ENCODE measurements around the gene PLA2G5. TPM values are rescaled to one million over a fixed set of nuclear protein-coding genes. Genes with fewer than 3 reads are reported as not detected.
A peak's percentile ranks its signal among the peaks of the same experiment; 100 is the strongest.

PLA2G5 gene
- total RNA-seq, 1 donor from 2014 or later: not detected

GRCh38 chr1:20086800-20087199 lies 16.8 kb downstream of the PLA2G5 start:
- no peak for TF ChIP-seq CTCF (conservative IDR thresholded peaks at IDR 0.05)
- no peak for DNase-seq (ENCODE audit: low read depth, low spot score)
- Mint-ChIP-seq H3K27ac (ENCODE audit: unreplicated experiment) (no peak overlapping the region), H3K4me1 (no peaks in the 10 kb centered on the region), H3K9me3 (peaks cover 3% of the 10 kb centered on the region), H3K4me3 (no peak overlapping the region), H3K27me3 (ENCODE audit: low read depth) (peaks cover 7% of the 10 kb centered on the region), H3K36me3 (ENCODE audit: low read depth) (no peaks in the 10 kb centered on the region)

- Mint-ChIP-seq H3K27me3 (ENCODE audit: low read depth) (peaks cover 13% of the 10 kb centered on the region), H3K4me1 (no peaks in the 10 kb centered on the region), H3K4me3 (no peak overlapping the region), H3K27ac (ENCODE audit: unreplicated experiment) (no peak overlapping the region), H3K36me3 (ENCODE audit: low read depth) (no peaks in the 10 kb centered on the region), H3K9me3 (peaks cover 3% of the 10 kb centered on the region)
- no peak for DNase-seq (ENCODE audit: low read depth, low spot score)
- peak; percentile 42 for TF ChIP-seq CTCF (conservative IDR thresholded peaks at IDR 0.05)
Observed at GRCh38 chr1:20087668-20088067, 17.7 kb downstream of the PLA2G5 start.

GRCh38 chr1:20089328-20090077 lies 19.5 kb downstream of the PLA2G5 start:
- Mint-ChIP-seq H3K4me3 (no peak overlapping the region), H3K4me1 (no peaks in the 10 kb centered on the region), H3K27ac (ENCODE audit: unreplicated experiment) (no peak overlapping the region), H3K9me3 (peaks cover 4% of the 10 kb centered on the region), H3K27me3 (ENCODE audit: low read depth) (peaks cover 30% of the 10 kb centered on the region), H3K36me3 (ENCODE audit: low read depth) (no peaks in the 10 kb centered on the region)
- TF ChIP-seq CTCF (conservative IDR thresholded peaks at IDR 0.05): no peak
- DNase-seq (ENCODE audit: low read depth, low spot score): no peak

- no peak for TF ChIP-seq CTCF (conservative IDR thresholded peaks at IDR 0.05)
- no peak overlapping the region for H3K27ac Mint-ChIP-seq (ENCODE audit: unreplicated experiment)
- H3K4me3 Mint-ChIP-seq: no peak overlapping the region
- H3K36me3 Mint-ChIP-seq (ENCODE audit: low read depth): no peaks in the 10 kb centered on the region
- H3K4me1 Mint-ChIP-seq: no peaks in the 10 kb centered on the region
- DNase-seq (ENCODE audit: low read depth, low spot score): no peak
- peaks cover 34% of the 10 kb centered on the region for H3K27me3 Mint-ChIP-seq (ENCODE audit: low read depth)
- peaks cover 7% of the 10 kb centered on the region for H3K9me3 Mint-ChIP-seq
Observed at GRCh38 chr1:20090119-20090518, 20.1 kb downstream of the PLA2G5 start.

GRCh38 chr1:20090641-20091040 lies 20.6 kb downstream of the PLA2G5 start:
- peaks cover 7% of the 10 kb centered on the region for H3K9me3 Mint-ChIP-seq
- H3K4me3 Mint-ChIP-seq: no peak overlapping the region

More at GRCh38 chr1:20090641-20091040, 20.6 kb downstream of the PLA2G5 start:
- Mint-ChIP-seq H3K4me1 (no peaks in the 10 kb centered on the region), H3K36me3 (ENCODE audit: low read depth) (no peaks in the 10 kb centered on the region), H3K27ac (ENCODE audit: unreplicated experiment) (peak overlapping the region; percentile 75), H3K27me3 (ENCODE audit: low read depth) (peaks cover 37% of the 10 kb centered on the region)
- DNase-seq (ENCODE audit: low read depth, low spot score): no peak
- no peak for TF ChIP-seq CTCF (conservative IDR thresholded peaks at IDR 0.05)

Measured in neural crest cell (in vitro differentiated cells).